ENCODE data around the gene UNG. TPM values are rescaled to one million over a fixed set of nuclear protein-coding genes. Genes with fewer than 3 reads are reported as not detected.

UNG gene
- total and polyA plus RNA-seq, 2 donors (not counting 1 experiment from before 2014, with no cell fraction given): 6.1 to 14.7 TPM

DNA sequence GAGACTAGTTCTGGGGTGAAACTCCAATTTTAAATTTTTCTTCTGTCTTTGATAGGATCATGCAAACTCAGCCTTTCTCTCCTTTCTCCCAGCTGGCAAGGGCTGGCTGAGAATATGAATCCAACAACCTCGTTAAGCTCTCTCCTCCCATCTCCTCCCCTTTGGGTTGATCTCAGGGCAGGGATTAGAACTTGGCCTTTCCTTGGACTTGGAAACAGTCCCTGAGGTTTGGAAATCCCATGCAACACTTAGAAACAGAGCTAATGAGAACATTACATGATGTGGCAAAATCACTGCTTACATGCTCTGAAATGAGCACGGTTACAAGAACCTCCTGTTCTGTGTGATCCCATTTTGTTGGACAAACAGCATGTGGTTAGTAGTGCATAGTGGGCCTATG is 50.6 kb downstream of the UNG start:
- POLR2A ChIA-PET: no interaction called here
- Histone ChIP-seq H3K9me3 (ENCODE audit: control extremely low read depth in 1 of 3, control insufficient read depth in 2 of 3, insufficient read depth in 1 of 3, low read length in 2 of 3) (no peaks in the 10 kb centered on the region), H3K9ac (ENCODE audit: low read length) (no peak overlapping the region), H3K36me3 (replicated peaks in 1 of 2; ENCODE audit: control extremely low read depth in 1 of 2, control insufficient read depth in 1 of 2, extremely low read depth in 1 of 2, insufficient read depth in 2 of 2, low read length in 1 of 2) (no peaks in the 10 kb centered on the region), H2AFZ (ENCODE audit: insufficient read depth, low read depth, low read length, poor library complexity, severe bottlenecking) (no peak overlapping the region), H3K79me2 (ENCODE audit: control insufficient read depth, insufficient read depth, low read length) (no peaks in the 10 kb centered on the region), H3K27me3 (replicated peaks in 1 of 4; ENCODE audit: control extremely low read depth in 1 of 4, control insufficient read depth in 3 of 4, insufficient read depth in 4 of 4, low read length in 3 of 4) (no peaks in the 10 kb centered on the region), H4K20me1 (ENCODE audit: control insufficient read depth, insufficient read depth, low read length, poor library complexity, severe bottlenecking) (no peaks in the 10 kb centered on the region), H3K4me2 (replicated peaks; ENCODE audit: low read depth, low read length, poor library complexity, severe bottlenecking) (no peak overlapping the region), H3K27ac (ENCODE audit: low read length in 2 of 2) (no peak overlapping the region), H3K4me1 (ENCODE audit: control insufficient read depth in 2 of 2, insufficient read depth in 2 of 2, low read length in 2 of 2) (no peaks in the 10 kb centered on the region), H3K4me3 (ENCODE audit: control extremely low read depth in 1 of 5, extremely low read depth in 1 of 5, insufficient read depth in 1 of 5, low read depth in 2 of 5, low read length in 4 of 5) (no peak overlapping the region)
- Mint-ChIP-seq H3K27me3 (peaks cover 3% of the 10 kb centered on the region), H3K27ac (no peak overlapping the region), H3K4me1 (peaks cover 2% of the 10 kb centered on the region), H3K4me3 (no peak overlapping the region), H3K9me3 (ENCODE audit: insufficient read depth) (no peaks in the 10 kb centered on the region)
- no peak for TF ChIP-seq EZH2 (IDR thresholded peaks at IDR 0.05; ENCODE audit: borderline replicate concordance, insufficient read depth, low read depth, low read length, poor library complexity, severe bottlenecking)
- TF ChIP-seq CTCF (IDR thresholded peaks at IDR 0.05): no peak
- ATAC-seq (ENCODE audit: low read depth) (no peak), DNase-seq (no peak)
- intact Hi-C loops (cut with micrococcal nuclease): no loop called here
- CTCF ChIA-PET: interaction anchor here (1.3 kb wide), 2 partner anchors 24 to 36 kb away, joined by 3 to 7 read pairs; no protein-coding TSS in a partner anchor
- 100% methylated on average over 1 of the region's 2 CpGs for WGBS (ENCODE audit: insufficient coverage)

GRCh38 chr12:109150124-109150640 is 52.8 kb downstream of the UNG start:
- ATAC-seq (ENCODE audit: low read depth) (no peak), DNase-seq (no peak)
- Histone ChIP-seq H4K20me1 (ENCODE audit: control insufficient read depth, insufficient read depth, low read length, poor library complexity, severe bottlenecking) (no peaks in the 10 kb centered on the region), H3K4me3 (ENCODE audit: control extremely low read depth in 1 of 5, extremely low read depth in 1 of 5, insufficient read depth in 1 of 5, low read depth in 2 of 5, low read length in 4 of 5) (no peak overlapping the region), H3K9ac (ENCODE audit: low read length) (no peak overlapping the region), H2AFZ (ENCODE audit: insufficient read depth, low read depth, low read length, poor library complexity, severe bottlenecking) (no peak overlapping the region), H3K4me2 (replicated peaks; ENCODE audit: low read depth, low read length, poor library complexity, severe bottlenecking) (no peak overlapping the region), H3K9me3 (ENCODE audit: control extremely low read depth in 1 of 3, control insufficient read depth in 2 of 3, insufficient read depth in 1 of 3, low read length in 2 of 3) (no peaks in the 10 kb centered on the region), H3K36me3 (replicated peaks in 1 of 2; ENCODE audit: control extremely low read depth in 1 of 2, control insufficient read depth in 1 of 2, extremely low read depth in 1 of 2, insufficient read depth in 2 of 2, low read length in 1 of 2) (no peaks in the 10 kb centered on the region), H3K79me2 (ENCODE audit: control insufficient read depth, insufficient read depth, low read length) (no peaks in the 10 kb centered on the region), H3K27ac (ENCODE audit: low read length in 2 of 2) (no peak overlapping the region), H3K4me1 (ENCODE audit: control insufficient read depth in 2 of 2, insufficient read depth in 2 of 2, low read length in 2 of 2) (peaks cover 6 to 11% of the 10 kb centered on the region in 2 donors), H3K27me3 (replicated peaks in 1 of 4; ENCODE audit: control extremely low read depth in 1 of 4, control insufficient read depth in 3 of 4, insufficient read depth in 4 of 4, low read length in 3 of 4) (no peaks in the 10 kb centered on the region)
- CTCF ChIA-PET: no interaction called here
- Mint-ChIP-seq H3K4me1 (peaks cover 15% of the 10 kb centered on the region), H3K4me3 (no peak overlapping the region), H3K9me3 (ENCODE audit: insufficient read depth) (no peaks in the 10 kb centered on the region), H3K27ac (no peak overlapping the region), H3K27me3 (peaks cover 3% of the 10 kb centered on the region)
- intact Hi-C loops (cut with micrococcal nuclease): no loop called here
- TF ChIP-seq EZH2 (IDR thresholded peaks at IDR 0.05; ENCODE audit: borderline replicate concordance, insufficient read depth, low read depth, low read length, poor library complexity, severe bottlenecking) (no peak), CTCF (IDR thresholded peaks at IDR 0.05) (no peak)
- POLR2A ChIA-PET: no interaction called here
- WGBS (ENCODE audit: insufficient coverage): 95% methylated on average over 9 of the region's 9 CpGs
